Chondrocyte (in vitro differentiated cells): ENCODE data around the gene TMEM269. TPM values are rescaled to one million over a fixed set of nuclear protein-coding genes. Genes with fewer than 3 reads are reported as not detected.

Source experiments
- DNase-seq: peaks from one replicate; pipeline ENCODE4 v3.0.0; 2021; ENCODE audit warnings: mixed read lengths, low spot score
- H3K27ac Mint-ChIP-seq: one replicate; pipeline ENCODE4 v1.8.0; 2021; ENCODE audit warnings: mild to moderate bottlenecking, moderate library complexity, mixed read lengths; ENCODE audit not compliant: unreplicated experiment
- H3K27me3 Mint-ChIP-seq: 2 replicates; pipeline ENCODE4 v1.8.0; 2021; ENCODE audit warnings: low read depth, mixed read lengths
- H3K36me3 Mint-ChIP-seq: 2 replicates; pipeline ENCODE4 v1.8.0; 2021; ENCODE audit warnings: low read depth, mixed read lengths
- H3K4me1 Mint-ChIP-seq: 2 replicates; pipeline ENCODE4 v1.8.0; 2021; ENCODE audit warnings: low read depth, mild to moderate bottlenecking, mixed read lengths
- H3K4me3 Mint-ChIP-seq: one replicate; pipeline ENCODE4 v1.8.0; 2021; ENCODE audit warnings: mild to moderate bottlenecking, moderate library complexity, mixed read lengths; ENCODE audit not compliant: unreplicated experiment
- H3K9me3 Mint-ChIP-seq: 2 replicates; pipeline ENCODE4 v1.8.0; 2021; ENCODE audit warnings: low read depth, mixed read lengths
- total RNA-seq: library from RNA; stranded (reverse); gene quantifications from 3 replicates; pipeline ENCODE4 v1.2.1, GENCODE V29; 2021
- TF ChIP-seq, protein P1 (sequence below): fragments of 200-600 bp; sonication (generic); IDR thresholded peaks from 2 replicates; pipeline ENCODE4 v1.5.0; 2021; ENCODE audit warnings: antibody characterized with exemption, mild to moderate bottlenecking, moderate library complexity

TMEM269 gene
- total RNA-seq, 1 donor from 2014 or later: 0.20 TPM

DNA sequence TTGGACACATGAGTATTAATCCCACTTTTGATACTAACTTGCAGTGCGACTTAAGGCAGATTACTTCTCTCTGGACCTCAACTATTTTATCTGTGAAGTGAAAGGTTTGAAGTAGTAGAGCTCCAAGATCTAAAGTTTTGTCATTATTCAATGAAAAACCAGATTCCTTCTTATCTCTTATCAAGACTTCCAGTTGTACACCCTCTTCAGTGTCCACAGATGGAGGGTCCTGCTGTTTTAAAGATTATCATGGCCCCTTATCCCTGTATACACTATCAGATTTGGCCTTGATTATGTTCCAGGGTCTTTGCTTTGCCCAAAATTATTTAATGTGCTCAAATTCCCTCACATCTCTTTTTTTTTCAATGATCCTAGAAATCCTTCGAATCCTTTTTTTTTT lies 16.6 kb upstream of the TMEM269 start:
- no peaks in the 10 kb centered on the region for H3K27me3 Mint-ChIP-seq
- peaks cover 30% of the 10 kb centered on the region for H3K4me1 Mint-ChIP-seq
- H3K27ac Mint-ChIP-seq: peak overlapping the region; percentile 2
- TF ChIP-seq, protein P1, sequence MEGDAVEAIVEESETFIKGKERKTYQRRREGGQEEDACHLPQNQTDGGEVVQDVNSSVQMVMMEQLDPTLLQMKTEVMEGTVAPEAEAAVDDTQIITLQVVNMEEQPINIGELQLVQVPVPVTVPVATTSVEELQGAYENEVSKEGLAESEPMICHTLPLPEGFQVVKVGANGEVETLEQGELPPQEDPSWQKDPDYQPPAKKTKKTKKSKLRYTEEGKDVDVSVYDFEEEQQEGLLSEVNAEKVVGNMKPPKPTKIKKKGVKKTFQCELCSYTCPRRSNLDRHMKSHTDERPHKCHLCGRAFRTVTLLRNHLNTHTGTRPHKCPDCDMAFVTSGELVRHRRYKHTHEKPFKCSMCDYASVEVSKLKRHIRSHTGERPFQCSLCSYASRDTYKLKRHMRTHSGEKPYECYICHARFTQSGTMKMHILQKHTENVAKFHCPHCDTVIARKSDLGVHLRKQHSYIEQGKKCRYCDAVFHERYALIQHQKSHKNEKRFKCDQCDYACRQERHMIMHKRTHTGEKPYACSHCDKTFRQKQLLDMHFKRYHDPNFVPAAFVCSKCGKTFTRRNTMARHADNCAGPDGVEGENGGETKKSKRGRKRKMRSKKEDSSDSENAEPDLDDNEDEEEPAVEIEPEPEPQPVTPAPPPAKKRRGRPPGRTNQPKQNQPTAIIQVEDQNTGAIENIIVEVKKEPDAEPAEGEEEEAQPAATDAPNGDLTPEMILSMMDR: no peak
- DNase-seq: no peak
- H3K4me3 Mint-ChIP-seq: no peak overlapping the region
- H3K9me3 Mint-ChIP-seq: no peaks in the 10 kb centered on the region
- peaks cover 4% of the 10 kb centered on the region for H3K36me3 Mint-ChIP-seq

DNA sequence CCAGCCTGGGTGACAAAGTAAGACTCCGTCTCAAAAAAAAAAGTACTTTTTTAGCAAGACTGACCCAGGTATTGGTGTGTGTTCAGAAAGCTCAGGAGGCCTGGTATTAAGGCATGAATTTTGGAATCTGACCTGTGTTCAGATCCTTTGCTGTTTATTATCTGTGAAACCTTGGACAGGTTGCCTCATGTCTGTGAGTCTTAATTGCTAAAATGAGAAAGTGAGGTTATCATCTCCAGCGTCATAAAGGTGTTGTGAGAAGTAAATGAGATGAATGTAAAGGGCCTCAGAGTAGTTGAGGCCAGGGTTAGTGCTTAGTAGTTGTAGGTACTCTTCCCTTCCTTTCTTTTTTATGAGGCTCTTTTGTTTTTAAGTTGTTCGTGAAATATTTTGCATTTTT lies 15.0 kb upstream of the TMEM269 start:
- Mint-ChIP-seq H3K4me3 (no peak overlapping the region), H3K4me1 (peaks cover 32% of the 10 kb centered on the region), H3K27me3 (no peaks in the 10 kb centered on the region), H3K27ac (no peak overlapping the region), H3K9me3 (no peaks in the 10 kb centered on the region), H3K36me3 (peaks cover 9% of the 10 kb centered on the region)
- TF ChIP-seq, protein P1: no peak
- DNase-seq: no peak

DNA sequence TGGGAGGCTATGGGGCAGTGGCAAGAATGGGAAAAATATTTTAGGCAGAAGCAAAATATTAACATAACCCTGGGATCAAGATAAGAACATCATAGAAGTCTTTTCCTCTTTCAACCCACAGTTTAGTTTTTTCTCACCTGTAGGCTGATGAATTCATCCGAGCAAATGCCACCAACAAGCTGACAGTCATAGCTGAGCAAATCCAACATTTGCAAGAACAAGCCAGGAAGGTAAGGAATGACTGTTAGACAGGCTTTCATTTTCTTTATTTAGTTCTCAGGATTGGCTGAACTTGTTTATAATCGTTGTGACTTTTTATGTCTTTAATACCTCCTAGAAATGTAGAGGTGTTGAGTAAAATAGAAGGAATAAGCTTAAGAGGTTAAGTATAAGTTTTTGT lies 11.4 kb upstream of the TMEM269 start:
- Mint-ChIP-seq H3K9me3 (no peaks in the 10 kb centered on the region), H3K36me3 (peaks cover 33% of the 10 kb centered on the region), H3K4me1 (peaks cover 24% of the 10 kb centered on the region), H3K27me3 (no peaks in the 10 kb centered on the region), H3K4me3 (no peak overlapping the region), H3K27ac (no peak overlapping the region)
- TF ChIP-seq, protein P1: no peak
- DNase-seq: no peak

- H3K36me3 Mint-ChIP-seq: peaks cover 37% of the 10 kb centered on the region
- H3K4me1 Mint-ChIP-seq: peaks cover 11% of the 10 kb centered on the region
- H3K27ac Mint-ChIP-seq: no peak overlapping the region
- no peaks in the 10 kb centered on the region for H3K9me3 Mint-ChIP-seq
- H3K4me3 Mint-ChIP-seq: no peak overlapping the region
- no peaks in the 10 kb centered on the region for H3K27me3 Mint-ChIP-seq
- TF ChIP-seq, protein P1: no peak
- no peak for DNase-seq
These were observed 9.8 kb upstream of the TMEM269 start for GRCh38 chr1:42774928-42775526.

DNA sequence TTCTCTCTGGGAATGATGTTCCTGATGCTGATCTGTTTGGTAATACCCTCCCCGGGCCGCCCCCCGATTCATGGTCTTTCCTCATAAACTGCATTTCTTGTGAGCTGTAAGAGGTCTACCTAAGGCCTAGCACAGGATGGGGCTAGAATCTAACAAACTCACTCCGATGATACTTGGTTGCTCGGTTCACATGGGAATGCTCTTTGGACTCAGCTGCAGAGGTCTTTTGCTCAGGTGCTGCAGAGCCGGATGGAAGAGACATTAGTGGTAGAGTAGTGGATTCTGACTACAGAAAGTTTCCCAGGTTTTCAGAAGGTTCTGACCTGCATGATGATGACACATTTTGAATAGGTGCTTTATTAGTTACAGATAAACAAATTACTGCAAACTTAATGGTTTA lies 8.3 kb upstream of the TMEM269 start:
- H3K27ac Mint-ChIP-seq: no peak overlapping the region
- no peaks in the 10 kb centered on the region for H3K9me3 Mint-ChIP-seq
- peaks cover 42% of the 10 kb centered on the region for H3K36me3 Mint-ChIP-seq
- no peaks in the 10 kb centered on the region for H3K27me3 Mint-ChIP-seq
- H3K4me1 Mint-ChIP-seq: peaks cover 6% of the 10 kb centered on the region
- no peak for DNase-seq
- no peak overlapping the region for H3K4me3 Mint-ChIP-seq
- TF ChIP-seq, protein P1: no peak
